ENCODE results near the gene CDH4. TPM values are rescaled to one million over a fixed set of nuclear protein-coding genes. Genes with fewer than 3 reads are reported as not detected.

CDH4 gene
- total RNA-seq, 1 experiment from 2014 or later: not detected

DNA sequence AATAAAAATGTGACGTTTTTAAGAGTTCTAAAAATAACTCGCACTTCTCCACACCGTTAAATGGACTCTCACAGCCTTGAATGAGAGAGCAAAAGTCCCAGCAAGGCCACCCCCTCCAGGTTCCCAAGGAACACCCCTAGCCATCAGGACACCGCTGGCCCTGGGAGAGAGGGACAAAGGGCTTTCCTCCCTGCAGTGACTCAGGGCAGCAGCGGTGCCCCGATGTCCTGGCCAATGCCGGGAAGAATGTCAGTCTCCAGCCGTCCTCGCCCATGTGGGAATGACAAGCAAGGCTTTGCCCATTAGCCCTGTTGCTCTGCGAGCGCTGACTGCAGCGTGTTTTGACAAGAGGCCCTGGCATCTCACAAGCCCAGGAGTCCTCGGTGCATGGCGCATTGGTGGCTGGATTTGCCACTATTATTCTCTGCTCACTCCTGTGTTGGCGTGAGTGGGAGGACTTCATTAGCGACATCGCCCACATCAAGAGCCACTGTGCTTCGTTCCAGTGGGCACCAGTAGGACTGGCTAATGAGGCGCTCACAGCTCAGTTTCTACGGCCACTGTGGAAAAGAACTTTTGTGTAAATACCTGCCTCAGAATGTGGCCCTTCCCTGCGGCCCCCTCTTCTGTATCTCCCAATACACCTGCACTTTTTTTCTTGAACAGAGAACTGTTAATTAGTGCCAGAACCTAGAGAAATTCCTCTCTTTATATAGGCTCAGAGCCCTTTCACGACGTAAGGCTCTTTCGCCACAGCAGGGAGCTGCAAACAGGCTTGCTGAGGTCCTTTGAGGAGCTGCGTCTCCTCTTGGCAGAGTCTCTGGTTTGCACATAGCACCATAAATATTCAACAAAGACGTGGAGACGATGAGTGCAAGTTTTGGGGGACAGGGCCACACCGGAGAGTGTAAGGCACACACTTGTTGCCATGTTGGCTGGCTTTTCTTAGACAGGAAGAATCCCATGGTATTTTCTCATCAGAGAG lies 477.0 kb downstream of the CDH4 start:
- Histone ChIP-seq H3K27ac (ENCODE audit: low read length) (no peak overlapping the region), H3K36me3 (ENCODE audit: control insufficient read depth, insufficient read depth, low read length) (no peaks in the 10 kb centered on the region), H3K4me1 (ENCODE audit: control insufficient read depth, insufficient read depth, low read length) (no peaks in the 10 kb centered on the region), H3K4me3 (ENCODE audit: low read depth in 2 of 2, low read length in 2 of 2) (no peak overlapping the region), H3K27me3 (ENCODE audit: control insufficient read depth, insufficient read depth, low read length) (peaks cover 5% of the 10 kb centered on the region; the same call in 1 of the 2 replicates), H3K9me3 (ENCODE audit: control insufficient read depth, insufficient read depth, low read depth, low read length) (no peaks in the 10 kb centered on the region)
- CTCF ChIA-PET: no interaction called here
- ATAC-seq: no peak
- intact Hi-C loops (cut with micrococcal nuclease; ENCODE audit: unreplicated experiment) (no loop called here), in situ Hi-C loops (cut with HindIII; ENCODE audit: low pct_unique_long_range_greater_than_20kb, low sequenced_read_pairs) (no loop called here)
- TF ChIP-seq, protein P1, sequence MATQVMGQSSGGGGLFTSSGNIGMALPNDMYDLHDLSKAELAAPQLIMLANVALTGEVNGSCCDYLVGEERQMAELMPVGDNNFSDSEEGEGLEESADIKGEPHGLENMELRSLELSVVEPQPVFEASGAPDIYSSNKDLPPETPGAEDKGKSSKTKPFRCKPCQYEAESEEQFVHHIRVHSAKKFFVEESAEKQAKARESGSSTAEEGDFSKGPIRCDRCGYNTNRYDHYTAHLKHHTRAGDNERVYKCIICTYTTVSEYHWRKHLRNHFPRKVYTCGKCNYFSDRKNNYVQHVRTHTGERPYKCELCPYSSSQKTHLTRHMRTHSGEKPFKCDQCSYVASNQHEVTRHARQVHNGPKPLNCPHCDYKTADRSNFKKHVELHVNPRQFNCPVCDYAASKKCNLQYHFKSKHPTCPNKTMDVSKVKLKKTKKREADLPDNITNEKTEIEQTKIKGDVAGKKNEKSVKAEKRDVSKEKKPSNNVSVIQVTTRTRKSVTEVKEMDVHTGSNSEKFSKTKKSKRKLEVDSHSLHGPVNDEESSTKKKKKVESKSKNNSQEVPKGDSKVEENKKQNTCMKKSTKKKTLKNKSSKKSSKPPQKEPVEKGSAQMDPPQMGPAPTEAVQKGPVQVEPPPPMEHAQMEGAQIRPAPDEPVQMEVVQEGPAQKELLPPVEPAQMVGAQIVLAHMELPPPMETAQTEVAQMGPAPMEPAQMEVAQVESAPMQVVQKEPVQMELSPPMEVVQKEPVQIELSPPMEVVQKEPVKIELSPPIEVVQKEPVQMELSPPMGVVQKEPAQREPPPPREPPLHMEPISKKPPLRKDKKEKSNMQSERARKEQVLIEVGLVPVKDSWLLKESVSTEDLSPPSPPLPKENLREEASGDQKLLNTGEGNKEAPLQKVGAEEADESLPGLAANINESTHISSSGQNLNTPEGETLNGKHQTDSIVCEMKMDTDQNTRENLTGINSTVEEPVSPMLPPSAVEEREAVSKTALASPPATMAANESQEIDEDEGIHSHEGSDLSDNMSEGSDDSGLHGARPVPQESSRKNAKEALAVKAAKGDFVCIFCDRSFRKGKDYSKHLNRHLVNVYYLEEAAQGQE (IDR thresholded peaks at IDR 0.05; ENCODE audit: insufficient read depth in 1 of 2, low read depth in 2 of 2, low read length in 1 of 2): no peak
- no peak for TF ChIP-seq TCF7L2 (IDR thresholded peaks at IDR 0.05; ENCODE audit: low read depth, low read length)
- no peak for DNase-seq (ENCODE audit: low read depth, low spot score)
- BruUV-seq (replicated peaks): no TSS peak
- POLR2A ChIA-PET: no interaction called here

- POLR2A ChIA-PET: no interaction called here
- in situ Hi-C loops (cut with HindIII; ENCODE audit: low pct_unique_long_range_greater_than_20kb, low sequenced_read_pairs) (no loop called here), intact Hi-C loops (cut with micrococcal nuclease; ENCODE audit: unreplicated experiment) (no loop called here)
- ATAC-seq: no peak
- H3K27me3 ChIP-seq (ENCODE audit: control insufficient read depth, insufficient read depth, low read length): peaks cover 5% of the 10 kb centered on the region; the same call in 1 of the 2 replicates
- CTCF ChIA-PET: no interaction called here
- no peak for DNase-seq (ENCODE audit: low read depth, low spot score)
- H3K4me1 ChIP-seq (ENCODE audit: control insufficient read depth, insufficient read depth, low read length): no peaks in the 10 kb centered on the region
- BruUV-seq (replicated peaks): no TSS peak
- no peak overlapping the region for H3K27ac ChIP-seq (ENCODE audit: low read length)
- no peak overlapping the region for H3K4me3 ChIP-seq (ENCODE audit: low read depth in 2 of 2, low read length in 2 of 2)
- TF ChIP-seq POLR2AphosphoS5 (IDR thresholded peaks at IDR 0.05; ENCODE audit: low read depth, low read length): no peak
- no peak for TF ChIP-seq SIN3A (IDR thresholded peaks at IDR 0.05; ENCODE audit: borderline replicate concordance, insufficient read depth, low read depth, low read length)
- no peaks in the 10 kb centered on the region for H3K9me3 ChIP-seq (ENCODE audit: control insufficient read depth, insufficient read depth, low read depth, low read length)
- no peaks in the 10 kb centered on the region for H3K36me3 ChIP-seq (ENCODE audit: control insufficient read depth, insufficient read depth, low read length)
Observed at GRCh38 chr20:61730631-61731362, 478.7 kb downstream of the CDH4 start.

DNA sequence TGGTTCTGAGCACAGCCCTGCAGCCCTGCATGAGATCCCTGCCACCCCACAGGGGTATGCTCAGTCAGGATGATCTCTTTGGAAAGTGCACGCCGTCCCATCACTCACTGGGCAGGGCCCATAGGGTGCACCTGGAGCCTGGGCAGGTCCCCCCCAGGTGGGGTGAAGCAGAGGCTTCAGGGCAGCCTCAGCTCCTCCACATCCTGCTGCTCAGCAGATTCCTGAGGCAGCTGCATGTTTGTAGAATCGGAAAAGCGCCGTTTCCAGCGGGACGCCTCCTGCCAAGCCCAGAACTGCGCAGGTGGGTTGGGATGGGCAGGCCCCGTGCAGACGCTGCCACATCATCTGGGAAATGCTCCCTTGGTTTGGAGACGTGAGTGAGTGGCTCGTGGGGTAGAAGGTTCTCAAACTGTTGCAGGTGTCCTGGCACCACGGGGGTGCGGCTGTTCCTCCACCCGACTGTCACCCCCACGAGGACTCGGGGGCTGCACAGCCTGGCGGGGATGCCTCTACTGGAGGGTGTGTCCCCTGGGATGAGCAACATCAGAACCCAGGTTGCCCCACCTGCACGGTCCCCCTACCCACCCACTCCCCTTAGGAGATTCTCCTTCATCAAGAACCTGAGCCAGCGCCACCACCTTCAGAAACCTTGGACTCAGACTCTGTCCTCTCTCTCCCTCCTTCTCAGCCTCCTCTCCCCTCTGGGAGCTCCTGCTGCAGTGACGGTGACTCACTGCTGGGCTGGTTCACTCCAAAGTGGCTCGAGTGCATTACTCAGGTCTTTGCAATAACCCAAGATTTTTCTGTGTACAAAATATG lies 479.5 kb downstream of the CDH4 start:
- ATAC-seq (no peak), DNase-seq (ENCODE audit: low read depth, low spot score) (no peak)
- Histone ChIP-seq H3K4me1 (ENCODE audit: control insufficient read depth, insufficient read depth, low read length) (no peaks in the 10 kb centered on the region), H3K27me3 (ENCODE audit: control insufficient read depth, insufficient read depth, low read length) (peaks cover 5% of the 10 kb centered on the region; the same call in 1 of the 2 replicates), H3K9me3 (ENCODE audit: control insufficient read depth, insufficient read depth, low read depth, low read length) (no peaks in the 10 kb centered on the region), H3K36me3 (ENCODE audit: control insufficient read depth, insufficient read depth, low read length) (no peaks in the 10 kb centered on the region), H3K27ac (ENCODE audit: low read length) (no peak overlapping the region), H3K4me3 (ENCODE audit: low read depth in 2 of 2, low read length in 2 of 2) (no peak overlapping the region)
- CTCF ChIA-PET: interaction anchor here (1.0 kb wide), 1 partner anchor 144 kb away, joined by 7 read pairs; no protein-coding TSS in a partner anchor
- in situ Hi-C loops (cut with HindIII; ENCODE audit: low pct_unique_long_range_greater_than_20kb, low sequenced_read_pairs): no loop called here
- no peak for TF ChIP-seq POLR2AphosphoS5 (IDR thresholded peaks at IDR 0.05; ENCODE audit: low read depth, low read length)
- TF ChIP-seq, protein P2, sequence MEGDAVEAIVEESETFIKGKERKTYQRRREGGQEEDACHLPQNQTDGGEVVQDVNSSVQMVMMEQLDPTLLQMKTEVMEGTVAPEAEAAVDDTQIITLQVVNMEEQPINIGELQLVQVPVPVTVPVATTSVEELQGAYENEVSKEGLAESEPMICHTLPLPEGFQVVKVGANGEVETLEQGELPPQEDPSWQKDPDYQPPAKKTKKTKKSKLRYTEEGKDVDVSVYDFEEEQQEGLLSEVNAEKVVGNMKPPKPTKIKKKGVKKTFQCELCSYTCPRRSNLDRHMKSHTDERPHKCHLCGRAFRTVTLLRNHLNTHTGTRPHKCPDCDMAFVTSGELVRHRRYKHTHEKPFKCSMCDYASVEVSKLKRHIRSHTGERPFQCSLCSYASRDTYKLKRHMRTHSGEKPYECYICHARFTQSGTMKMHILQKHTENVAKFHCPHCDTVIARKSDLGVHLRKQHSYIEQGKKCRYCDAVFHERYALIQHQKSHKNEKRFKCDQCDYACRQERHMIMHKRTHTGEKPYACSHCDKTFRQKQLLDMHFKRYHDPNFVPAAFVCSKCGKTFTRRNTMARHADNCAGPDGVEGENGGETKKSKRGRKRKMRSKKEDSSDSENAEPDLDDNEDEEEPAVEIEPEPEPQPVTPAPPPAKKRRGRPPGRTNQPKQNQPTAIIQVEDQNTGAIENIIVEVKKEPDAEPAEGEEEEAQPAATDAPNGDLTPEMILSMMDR (IDR thresholded peaks at IDR 0.05): no peak
- TF ChIP-seq SIN3A (IDR thresholded peaks at IDR 0.05; ENCODE audit: borderline replicate concordance, insufficient read depth, low read depth, low read length): no peak
- TF ChIP-seq, protein P1 (IDR thresholded peaks at IDR 0.05; ENCODE audit: insufficient read depth in 1 of 2, low read depth in 2 of 2, low read length in 1 of 2): no peak
- no peak for TF ChIP-seq TCF7L2 (IDR thresholded peaks at IDR 0.05; ENCODE audit: low read depth, low read length)
- intact Hi-C loops (cut with micrococcal nuclease; ENCODE audit: unreplicated experiment): no loop called here
- POLR2A ChIA-PET: no interaction called here
- BruUV-seq (replicated peaks): no TSS peak
